ENCODE measurements around the gene PDGFC. TPM values are rescaled to one million over a fixed set of nuclear protein-coding genes. Genes with fewer than 3 reads are reported as not detected.
"Not testable (repeated sequence)": the region's sequence is repeated elsewhere in the genome, so short reads cannot be mapped to it uniquely, and the experiment has no call there.

PDGFC gene
- polyA plus RNA-seq, 1 donor from 2014 or later, result not detected

DNA sequence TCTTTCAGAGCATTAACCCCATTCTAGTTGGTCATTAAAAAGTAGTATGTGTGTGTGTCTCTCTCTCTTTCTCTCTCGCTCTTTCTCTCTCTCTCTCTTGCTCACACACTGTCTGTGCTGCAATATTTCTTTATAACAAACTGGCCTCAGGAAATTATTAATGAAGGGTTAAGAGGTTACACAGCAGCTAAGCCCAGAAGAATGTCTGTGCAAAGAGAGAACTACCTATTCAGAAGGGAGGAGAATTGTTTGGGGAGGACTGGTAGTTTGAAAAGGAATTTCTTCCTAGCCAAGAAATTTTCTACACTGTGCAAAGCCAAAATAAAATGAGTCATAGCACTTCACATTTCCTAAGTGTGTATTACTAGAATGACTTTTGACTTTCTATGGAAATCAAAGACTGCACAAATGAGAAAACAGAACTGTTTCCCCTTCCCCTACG, 22.2 kb downstream of the PDGFC start:
- Mint-ChIP-seq H3K27ac (no peak overlapping the region), H3K36me3 (no peaks in the 10 kb centered on the region), H3K27me3 (no peaks in the 10 kb centered on the region), H3K4me1 (no peaks in the 10 kb centered on the region), H3K4me3 (no peak overlapping the region), H3K9me3 (peaks cover 0 to 2% (median 0%) of the 10 kb centered on the region in 3 donors)

- no peaks in the 10 kb centered on the region for H3K4me1 Mint-ChIP-seq
- no peaks in the 10 kb centered on the region for H3K27me3 Mint-ChIP-seq
- H3K9me3 Mint-ChIP-seq, result peaks cover 0 to 2% (median 0%) of the 10 kb centered on the region in 3 donors
- H3K36me3 Mint-ChIP-seq, result no peaks in the 10 kb centered on the region
- H3K4me3 Mint-ChIP-seq, result no peak overlapping the region
- no peak overlapping the region for H3K27ac Mint-ChIP-seq
These were observed 22.9 kb downstream of the PDGFC start for GRCh38 chr4:156948738-156949137.

DNA sequence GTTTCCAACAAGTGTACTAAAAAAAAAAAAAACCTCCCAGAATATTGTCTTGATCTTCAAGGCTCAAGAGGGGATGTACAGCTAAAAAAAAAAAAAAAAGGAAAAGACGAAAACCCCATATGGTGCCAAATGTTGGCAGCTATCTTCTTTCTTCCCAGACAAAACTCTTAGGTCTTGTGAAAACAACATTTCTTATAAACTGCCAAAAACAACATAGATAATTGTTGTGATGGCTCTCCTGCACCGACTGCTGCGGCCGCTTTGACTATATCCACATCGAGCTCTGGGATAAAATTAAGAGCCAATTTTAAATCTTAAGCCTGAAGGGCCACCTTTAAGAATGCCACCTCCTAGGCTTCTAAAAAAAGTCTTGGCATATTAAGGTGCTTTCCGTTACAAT, 23.5 kb downstream of the PDGFC start:
- H3K27me3 Mint-ChIP-seq, result no peaks in the 10 kb centered on the region
- no peak overlapping the region for H3K27ac Mint-ChIP-seq
- no peaks in the 10 kb centered on the region for H3K36me3 Mint-ChIP-seq
- peaks cover 0 to 3% (median 2%) of the 10 kb centered on the region in 3 donors for H3K9me3 Mint-ChIP-seq
- no peaks in the 10 kb centered on the region for H3K4me1 Mint-ChIP-seq
- no peak overlapping the region for H3K4me3 Mint-ChIP-seq

GRCh38 chr4:156946516-156947424, 24.8 kb downstream of the PDGFC start:
- Mint-ChIP-seq H3K27me3 (no peaks in the 10 kb centered on the region), H3K4me3 (no peak overlapping the region), H3K27ac (no peak overlapping the region), H3K9me3 (peaks cover 0 to 4% (median 2%) of the 10 kb centered on the region in 3 donors), H3K4me1 (no peaks in the 10 kb centered on the region), H3K36me3 (no peaks in the 10 kb centered on the region)

DNA sequence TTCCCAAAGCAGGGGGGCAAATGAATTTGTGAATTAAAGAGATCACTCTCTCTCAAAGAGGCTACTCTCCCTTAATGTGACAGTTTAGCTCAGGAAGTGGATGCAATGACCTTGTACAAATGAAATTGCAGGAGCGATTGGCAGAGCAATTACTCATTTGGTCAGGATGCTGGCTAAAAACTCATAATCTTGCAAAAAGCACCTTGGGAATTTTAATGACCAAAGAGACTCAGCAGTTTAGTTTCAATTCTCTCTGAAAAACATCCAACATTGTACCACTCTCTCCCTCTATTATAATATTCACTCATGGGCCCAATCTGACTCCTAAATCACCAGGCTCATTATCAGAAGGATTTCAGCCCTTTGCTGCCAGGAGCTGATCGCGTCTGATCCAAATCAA, 26.1 kb downstream of the PDGFC start:
- Mint-ChIP-seq H3K9me3 (peaks cover 0 to 4% (median 2%) of the 10 kb centered on the region in 3 donors), H3K27me3 (no peaks in the 10 kb centered on the region), H3K36me3 (no peaks in the 10 kb centered on the region), H3K27ac (no peak overlapping the region), H3K4me3 (no peak overlapping the region), H3K4me1 (no peaks in the 10 kb centered on the region)

- Mint-ChIP-seq H3K4me1 (no peaks in the 10 kb centered on the region), H3K9me3 (peaks cover 0 to 4% (median 2%) of the 10 kb centered on the region in 3 donors), H3K27me3 (no peaks in the 10 kb centered on the region), H3K4me3 (no peak overlapping the region), H3K36me3 (no peaks in the 10 kb centered on the region), H3K27ac (no peak overlapping the region)
These were observed 28.6 kb downstream of the PDGFC start for GRCh38 chr4:156942991-156943390.

- Mint-ChIP-seq H3K9me3 (peaks cover 0 to 4% (median 2%) of the 10 kb centered on the region in 3 donors), H3K4me1 (no peaks in the 10 kb centered on the region), H3K4me3 (no peak overlapping the region), H3K27ac (no peak overlapping the region), H3K36me3 (no peaks in the 10 kb centered on the region), H3K27me3 (no peaks in the 10 kb centered on the region)
These were observed 29.6 kb downstream of the PDGFC start for GRCh38 chr4:156941940-156942548.

DNA sequence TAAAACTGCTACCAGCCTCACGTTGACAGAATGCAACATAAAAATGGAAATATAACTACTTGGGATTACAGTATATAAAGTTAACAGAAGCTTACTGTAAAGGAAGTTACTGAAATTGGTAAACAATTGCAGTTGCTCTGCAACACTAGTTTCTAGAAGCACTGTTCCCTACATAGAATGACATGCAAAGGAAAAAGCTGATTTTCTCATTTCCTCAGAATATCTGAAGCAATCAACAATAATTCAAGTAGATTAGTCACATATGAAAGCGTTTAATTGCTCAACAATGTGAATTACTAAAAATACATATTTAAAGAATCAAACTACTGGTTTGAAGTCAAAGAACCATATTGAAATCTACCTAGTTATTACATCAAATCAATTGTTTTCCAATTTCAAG, 31.8 kb downstream of the PDGFC start:
- H3K4me3 Mint-ChIP-seq, result no peak overlapping the region
- H3K9me3 Mint-ChIP-seq, result peaks cover 2 to 4% (median 3%) of the 10 kb centered on the region in 3 donors
- no peaks in the 10 kb centered on the region for H3K27me3 Mint-ChIP-seq
- no peaks in the 10 kb centered on the region for H3K36me3 Mint-ChIP-seq
- no peak overlapping the region for H3K27ac Mint-ChIP-seq
- no peaks in the 10 kb centered on the region for H3K4me1 Mint-ChIP-seq

- H3K9me3 Mint-ChIP-seq, result peaks cover 2 to 4% (median 3%) of the 10 kb centered on the region in 3 donors
- H3K4me3 Mint-ChIP-seq, result no peak overlapping the region
- no peaks in the 10 kb centered on the region for H3K4me1 Mint-ChIP-seq
These were observed 32.5 kb downstream of the PDGFC start for GRCh38 chr4:156939139-156939538.

DNA sequence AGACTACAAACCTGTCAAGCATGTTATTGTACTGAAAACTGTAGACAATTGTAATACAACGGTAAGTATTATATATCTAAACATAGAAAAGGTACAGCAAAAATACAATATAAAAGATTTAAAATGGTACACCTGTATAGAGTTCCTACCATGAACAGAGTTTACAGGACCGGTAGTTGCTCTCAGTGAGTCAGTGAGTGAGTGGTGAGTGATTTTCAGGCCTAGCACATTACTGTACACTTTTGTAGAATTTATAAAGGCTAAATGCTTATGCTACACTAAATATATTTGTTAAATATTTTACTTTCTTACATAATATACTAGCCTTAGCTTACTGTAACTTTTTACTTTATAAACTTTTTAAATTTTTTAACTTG, 37.4 kb downstream of the PDGFC start:
- no peak overlapping the region for H3K27ac Mint-ChIP-seq
- H3K36me3 Mint-ChIP-seq, result peaks cover 2% of the 10 kb centered on the region
- H3K9me3 Mint-ChIP-seq, result peaks cover 0 to 7% (median 0%) of the 10 kb centered on the region in 3 donors
- no peak overlapping the region for H3K4me3 Mint-ChIP-seq
- H3K4me1 Mint-ChIP-seq, result no peaks in the 10 kb centered on the region
- no peaks in the 10 kb centered on the region for H3K27me3 Mint-ChIP-seq

More at GRCh38 chr4:156939139-156939538, 32.5 kb downstream of the PDGFC start:
- no peaks in the 10 kb centered on the region for H3K27me3 Mint-ChIP-seq
- no peaks in the 10 kb centered on the region for H3K36me3 Mint-ChIP-seq
- H3K27ac Mint-ChIP-seq, result no peak overlapping the region

- H3K27me3 Mint-ChIP-seq, result no peaks in the 10 kb centered on the region
- H3K4me1 Mint-ChIP-seq, result no peaks in the 10 kb centered on the region
- peaks cover 0 to 7% (median 0%) of the 10 kb centered on the region in 3 donors for H3K9me3 Mint-ChIP-seq
- no peak overlapping the region for H3K27ac Mint-ChIP-seq
- H3K4me3 Mint-ChIP-seq, result no peak overlapping the region
- peaks cover 2% of the 10 kb centered on the region for H3K36me3 Mint-ChIP-seq
These were observed 37.9 kb downstream of the PDGFC start for GRCh38 chr4:156933633-156934258.

GRCh38 chr4:156932360-156932759, 39.2 kb downstream of the PDGFC start:
- not testable (repeated sequence) for H3K9me3 Mint-ChIP-seq, H3K36me3 Mint-ChIP-seq, H3K27ac Mint-ChIP-seq, H3K4me3 Mint-ChIP-seq, H3K4me1 Mint-ChIP-seq, H3K27me3 Mint-ChIP-seq

- Mint-ChIP-seq H3K27me3 (no peaks in the 10 kb centered on the region), H3K36me3 (peaks cover 3% of the 10 kb centered on the region), H3K9me3 (peaks cover 5 to 6% (median 5%) of the 10 kb centered on the region in 3 donors), H3K4me3 (no peak overlapping the region), H3K4me1 (no peaks in the 10 kb centered on the region), H3K27ac (no peak overlapping the region)
These were observed 40.3 kb downstream of the PDGFC start for GRCh38 chr4:156931267-156931666.

DNA sequence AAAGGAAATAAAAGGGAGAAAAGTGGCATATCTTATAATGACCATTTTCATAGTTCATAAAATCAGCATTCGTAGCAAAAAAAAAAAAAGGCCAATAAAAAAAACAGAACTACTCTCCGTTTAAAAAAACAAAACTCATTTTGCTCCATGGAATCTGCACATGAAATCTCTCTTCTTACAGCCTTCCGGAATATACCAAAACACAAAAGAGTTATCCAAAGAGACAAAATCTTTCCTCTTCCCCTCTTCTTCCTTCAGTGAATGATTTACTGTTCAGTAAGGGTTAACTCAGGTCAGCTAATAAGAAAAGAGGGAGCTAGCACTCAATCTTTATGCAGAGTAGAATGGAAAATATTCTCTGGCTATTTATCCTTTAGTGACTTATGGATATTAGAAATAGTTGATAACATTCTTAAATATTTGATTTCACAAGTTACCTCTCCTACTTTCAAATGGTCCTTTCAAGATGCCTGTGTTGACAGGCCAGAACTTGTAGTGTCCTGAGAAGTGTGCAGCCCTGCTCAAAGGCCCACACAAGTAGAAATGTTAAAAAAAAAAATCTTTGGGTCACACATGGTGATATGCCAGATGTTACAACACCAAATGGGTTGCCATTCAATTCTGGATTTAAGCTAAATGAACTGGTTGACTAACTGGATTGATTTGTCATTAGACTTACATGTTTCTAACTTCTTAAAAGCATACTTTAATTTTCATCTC, 42.1 kb downstream of the PDGFC start:
- peaks cover 3% of the 10 kb centered on the region for H3K36me3 Mint-ChIP-seq
- no peak overlapping the region for H3K4me3 Mint-ChIP-seq
- H3K27ac Mint-ChIP-seq, result no peak overlapping the region
- H3K9me3 Mint-ChIP-seq, result peaks cover 5 to 6% (median 5%) of the 10 kb centered on the region in 3 donors
- peaks cover 0 to 1% (median 0%) of the 10 kb centered on the region in 3 donors for H3K4me1 Mint-ChIP-seq
- H3K27me3 Mint-ChIP-seq, result no peaks in the 10 kb centered on the region

Measured in IgD-negative memory B cell (primary cell).